DMS114 treated with DMSO at 0.1 percent for 48 hours (cell line): ENCODE results near the gene IFNA10.
"Not testable (repeated sequence)": the region's sequence is repeated elsewhere in the genome, so short reads cannot be mapped to it uniquely, and the experiment has no call there.

Source experiments
- DNase-seq: peaks from one replicate; lab custom pipeline; 2025; ENCODE audit not compliant: unreplicated experiment; lab: John Stamatoyannopoulos, UW

The IFNA10 gene

DNA sequence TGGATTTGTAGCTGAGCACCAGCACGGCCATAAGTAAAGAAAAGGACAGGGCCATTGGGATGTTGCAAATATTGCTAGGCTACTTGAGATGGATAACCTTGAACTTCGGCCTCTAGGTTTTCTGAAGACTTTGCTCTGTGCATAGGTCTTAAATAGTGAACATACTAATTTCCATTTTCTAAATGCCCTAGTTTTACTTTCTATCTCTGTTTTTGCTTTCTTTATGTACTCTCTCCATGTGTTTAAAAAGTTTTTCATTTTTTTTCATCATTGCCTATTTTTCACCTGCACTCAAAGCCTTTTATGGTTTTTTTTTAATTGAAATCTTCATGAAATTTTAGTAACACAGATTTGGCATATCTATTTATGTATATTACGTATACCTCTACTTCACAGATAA lies at the start of gene IFNA10:
Gene IFNA10 (minus strand): TSS at position 101 of the 400 bp plus-strand sequence. CDS start 46 bp downstream, at position 55.
- not testable (repeated sequence) for DNase-seq

DNA sequence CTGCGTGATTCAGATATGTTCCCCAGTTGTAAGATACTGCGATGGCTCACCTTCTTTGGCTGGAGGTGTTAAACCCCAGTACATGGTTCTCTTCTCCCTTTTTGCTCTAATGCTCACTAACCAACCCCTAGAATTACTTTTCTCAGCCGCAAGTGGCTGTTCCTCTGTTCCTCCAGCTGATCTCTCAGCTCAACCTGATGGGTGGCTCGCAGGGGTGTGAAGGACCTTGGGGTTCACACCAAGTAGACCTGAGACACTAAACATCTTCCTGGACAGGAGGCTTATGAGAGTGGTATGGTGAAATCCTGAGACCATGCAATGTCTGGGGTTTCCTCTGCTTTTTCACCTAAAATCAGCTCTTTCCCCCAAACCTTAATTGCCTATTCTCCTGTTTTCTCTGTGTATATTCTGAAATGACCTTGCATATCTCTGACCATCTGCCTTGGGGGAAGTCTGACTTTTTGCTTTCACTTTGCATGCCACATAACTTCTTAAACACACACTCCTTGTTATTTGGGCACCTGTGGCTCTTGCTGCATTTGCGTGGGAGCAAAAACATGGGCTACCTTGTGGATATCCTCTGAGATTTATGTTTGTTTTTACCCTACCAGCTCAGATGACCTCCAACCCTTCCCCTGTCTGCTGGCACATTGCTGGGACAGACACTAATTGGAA lies 48.7 kb upstream of the IFNA10 start:
- no peak for DNase-seq

DNA sequence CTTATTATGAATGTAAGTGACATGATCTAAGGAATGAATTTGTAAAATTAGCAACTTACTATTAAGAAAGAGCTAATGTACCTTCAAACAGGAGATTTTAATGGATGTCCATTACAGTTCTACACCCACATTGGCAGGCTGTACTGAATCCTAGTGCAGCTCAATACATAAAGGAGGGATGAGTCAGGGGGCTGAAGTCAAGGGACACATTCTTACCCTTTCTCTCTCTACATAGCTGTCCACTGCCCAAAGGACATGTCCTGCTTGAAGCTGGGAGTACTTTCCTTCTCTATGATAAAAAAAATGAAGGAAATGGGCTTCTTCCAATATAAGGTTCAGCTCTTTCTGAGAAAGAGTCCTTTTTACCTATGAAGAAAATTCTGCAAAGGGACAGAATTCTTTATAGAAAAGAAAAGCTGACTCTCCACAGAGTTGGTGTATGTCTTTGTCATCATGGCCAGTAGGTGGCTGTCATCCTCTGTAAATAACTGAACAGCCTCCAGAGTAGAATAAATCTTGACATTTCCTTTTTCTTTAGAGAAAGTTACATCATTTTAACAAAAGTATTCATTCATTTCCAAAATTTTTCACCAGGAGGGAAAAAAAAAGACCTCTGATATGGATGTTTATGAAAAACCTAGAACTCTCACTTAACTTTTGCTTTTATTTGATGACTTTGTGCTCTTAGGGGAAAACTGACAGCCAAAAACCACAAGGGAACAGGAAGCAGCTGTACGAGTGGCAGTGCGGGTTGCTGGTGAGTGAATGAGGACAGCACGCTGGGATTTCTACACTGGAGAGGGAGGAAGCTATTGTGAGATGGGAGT lies 46.0 kb upstream of the IFNA10 start:
- peak; percentile 14 for DNase-seq

DNA sequence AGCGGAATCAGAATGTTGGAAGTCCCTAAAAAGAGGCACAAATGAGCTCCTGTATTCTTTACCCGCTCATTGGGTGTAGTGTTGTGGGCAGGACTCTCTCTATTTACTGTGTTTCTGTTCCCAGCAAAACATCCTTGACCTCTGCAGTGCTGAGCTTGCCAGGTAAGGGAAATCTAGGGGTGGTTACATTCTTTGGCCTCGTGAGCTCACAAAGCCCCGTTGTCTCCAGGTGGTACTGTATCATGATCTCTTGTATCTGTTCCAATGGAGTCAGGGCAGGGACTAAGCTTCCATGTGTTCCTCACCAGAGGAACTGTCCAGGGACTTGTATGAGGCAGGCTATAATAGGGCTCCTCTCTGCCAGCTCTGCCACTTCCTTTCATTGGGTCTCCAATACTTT lies 44.7 kb upstream of the IFNA10 start:
- DNase-seq = no peak

DNA sequence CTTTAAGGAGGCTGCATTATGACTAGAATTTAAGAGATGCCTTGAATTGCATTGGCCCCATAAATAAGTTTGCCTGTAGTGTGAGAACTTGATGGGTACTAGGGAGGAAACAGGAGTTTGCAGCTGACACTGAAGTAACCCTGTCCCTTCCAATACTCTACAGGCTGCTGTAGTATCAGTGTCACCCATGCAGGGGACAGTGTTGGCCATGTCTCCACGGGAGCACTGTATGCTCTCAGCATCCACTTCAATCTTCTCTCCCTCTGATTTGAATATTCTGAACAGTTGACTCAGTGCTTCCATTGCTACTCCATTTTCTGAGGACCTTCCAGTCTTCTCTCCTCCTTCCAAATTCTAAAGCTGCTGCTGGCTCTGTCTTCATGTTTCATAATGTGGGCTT lies 44.2 kb upstream of the IFNA10 start:
- no peak for DNase-seq

DNA sequence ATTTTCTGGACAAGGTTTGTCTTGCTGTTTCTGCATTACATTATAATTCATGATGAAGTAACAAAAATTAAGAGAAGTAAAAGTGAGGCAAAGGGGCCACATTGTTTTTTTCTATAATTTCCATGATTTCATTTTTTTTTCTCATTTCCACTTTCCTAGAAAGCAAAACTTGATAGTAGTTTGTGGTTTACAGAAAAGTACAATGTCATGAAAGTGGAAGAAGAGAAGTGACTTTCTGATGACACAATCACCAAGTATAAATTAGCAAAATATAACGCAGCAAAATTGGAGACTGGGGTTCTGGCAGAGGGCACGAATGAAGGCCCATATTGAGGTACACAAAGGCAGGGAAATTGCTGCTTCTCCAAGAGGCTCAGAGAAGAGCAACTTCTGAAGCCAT lies 37.9 kb upstream of the IFNA10 start:
- no peak for DNase-seq

DNA sequence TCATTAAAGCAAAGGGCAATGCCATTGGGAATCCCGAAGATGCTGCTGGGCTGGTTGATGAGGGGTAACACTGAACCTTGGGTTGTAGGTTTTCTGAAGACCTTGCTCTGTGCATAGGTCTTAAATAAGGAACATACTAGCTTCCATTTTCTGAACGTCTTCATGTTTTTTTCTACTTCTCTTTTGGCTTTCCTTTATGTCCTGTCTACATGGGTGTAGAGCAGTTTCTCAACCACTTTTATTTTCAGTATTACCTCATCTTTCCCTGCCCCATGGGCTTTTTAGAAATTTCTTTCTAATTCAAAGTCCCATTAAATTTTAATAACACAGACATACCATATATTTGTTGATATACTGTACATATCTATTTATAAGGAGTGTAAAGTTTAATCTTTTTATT lies 33.0 kb upstream of the IFNA10 start, which contains the start of gene IFNA14:
Gene IFNA14 (minus strand): TSS at position 95 of the 400 bp plus-strand sequence. CDS start 70 bp downstream, at position 25.
- DNase-seq = no peak

DNA sequence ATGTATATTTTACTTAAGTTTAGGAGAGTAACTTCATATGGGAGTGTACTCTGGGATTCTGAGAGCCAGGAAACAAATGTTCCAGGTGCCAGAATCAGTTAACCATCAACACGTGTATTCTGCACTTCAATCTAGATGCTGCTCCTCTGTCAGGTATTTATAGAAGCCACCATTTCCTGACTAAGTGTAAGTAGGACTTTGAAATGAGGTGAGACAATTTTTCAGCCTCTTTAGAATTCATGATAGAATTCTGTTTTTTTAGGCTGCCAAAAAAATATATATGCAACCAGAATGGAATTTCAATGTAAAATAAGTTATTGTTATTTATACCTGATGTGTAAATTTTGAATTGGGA lies 29.4 kb upstream of the IFNA10 start:
- not testable (repeated sequence) for DNase-seq

DNA sequence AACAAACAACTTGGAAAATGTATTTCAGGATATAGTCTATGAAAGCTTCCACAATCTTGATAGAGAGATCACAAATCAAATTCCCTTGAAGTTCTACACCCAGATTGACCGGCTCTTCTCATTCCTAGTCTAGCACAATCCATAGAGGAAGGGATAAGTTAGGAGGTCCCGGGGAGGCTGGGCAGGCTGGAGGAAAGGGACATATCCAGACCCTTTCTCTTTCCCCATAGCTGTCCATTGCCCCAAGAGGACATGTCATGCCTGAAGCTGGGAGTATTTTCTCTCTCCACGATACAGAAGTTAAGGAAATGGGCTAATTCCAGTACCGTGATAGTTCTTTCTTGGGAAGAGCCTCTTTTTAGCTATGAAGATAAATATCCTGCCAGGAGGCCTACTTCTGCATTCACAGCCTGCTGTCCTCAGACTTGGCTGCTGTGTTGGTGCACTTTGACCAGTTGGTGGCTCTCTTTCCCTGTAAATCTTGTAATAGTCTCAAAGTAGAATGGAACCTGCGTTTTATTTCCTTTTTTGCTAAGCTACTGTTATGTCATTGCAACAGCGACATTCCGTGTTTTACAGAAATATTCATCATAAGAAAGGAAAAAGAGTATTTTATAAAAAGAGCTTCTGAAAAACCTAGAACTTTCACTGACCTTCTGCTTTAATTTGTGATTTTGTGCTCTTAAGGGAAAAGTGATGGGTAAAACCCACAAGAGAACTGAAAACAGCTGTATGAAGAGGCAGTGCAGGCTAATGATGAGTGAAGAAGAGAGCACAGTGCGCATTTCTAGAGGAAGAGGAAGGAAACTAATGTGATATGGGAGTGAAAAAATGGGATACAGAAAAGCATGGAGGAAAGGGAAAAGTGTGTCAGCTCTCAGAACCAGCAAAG lies 28.8 kb upstream of the IFNA10 start:
- peak; percentile 21 for DNase-seq

DNA sequence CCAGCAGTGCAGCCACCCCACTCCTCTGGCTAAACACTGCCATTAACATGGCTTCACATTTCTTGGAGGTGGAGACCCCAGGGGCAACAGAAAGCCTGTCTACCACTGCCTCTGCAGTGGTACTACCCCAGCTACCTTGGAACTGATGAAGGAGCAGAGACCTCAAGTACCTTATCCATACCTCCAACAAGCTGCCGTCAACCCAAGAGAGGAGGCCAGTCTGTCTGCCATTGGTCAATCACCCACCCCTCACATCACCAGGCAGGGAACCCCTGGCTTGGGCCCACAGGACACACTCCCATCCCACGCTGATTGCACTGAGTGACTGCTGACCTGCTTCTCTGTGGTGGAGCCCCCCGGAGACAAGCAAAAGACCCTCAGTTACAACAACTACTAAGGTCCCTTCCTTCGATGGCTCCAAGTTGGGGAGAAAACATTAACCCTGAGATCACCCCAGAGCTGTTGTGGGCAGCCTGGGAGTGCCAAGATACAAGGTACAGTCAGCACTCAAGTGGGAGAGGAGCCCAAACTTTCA lies 27.3 kb upstream of the IFNA10 start:
- DNase-seq = no peak

DNA sequence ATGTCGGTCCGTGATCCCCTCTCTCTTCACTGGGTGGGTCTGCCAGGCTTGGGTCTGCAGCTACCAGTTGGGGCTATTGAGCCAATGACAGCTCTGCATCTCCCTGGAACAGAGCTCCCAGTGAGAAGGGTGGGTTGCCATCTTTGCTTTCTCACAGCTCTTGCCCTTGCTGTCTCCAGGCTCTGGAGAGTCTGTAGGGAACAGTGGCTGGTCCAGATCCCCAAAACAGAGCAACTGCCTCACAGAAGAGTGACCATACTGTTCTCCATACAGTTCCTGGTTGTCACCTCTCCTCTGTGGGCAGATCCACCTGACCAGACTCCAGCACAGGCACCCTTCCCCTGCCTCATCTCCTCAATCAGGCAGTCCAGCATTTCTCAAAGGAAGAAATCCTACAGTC lies 26.3 kb upstream of the IFNA10 start:
- DNase-seq = no peak

DNA sequence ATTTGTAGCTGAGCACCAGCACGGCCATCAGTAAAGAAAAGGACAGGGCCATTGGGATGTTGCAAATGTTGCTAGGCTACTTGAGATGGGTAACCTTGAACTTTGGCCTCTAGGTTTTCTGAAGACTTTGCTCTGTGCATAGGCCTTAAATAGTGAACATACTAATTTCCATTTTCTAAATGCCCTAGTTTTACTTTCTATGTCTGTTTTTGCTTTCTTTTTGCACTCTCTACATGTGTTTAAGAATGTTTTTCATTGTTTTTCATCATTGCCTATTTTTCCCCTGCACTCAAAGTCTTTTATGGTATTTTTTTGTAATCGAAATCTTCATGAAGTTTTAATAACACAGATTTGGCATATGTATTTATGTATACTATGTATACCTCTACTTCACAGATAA lies 21.2 kb upstream of the IFNA10 start, which contains the start of gene IFNA17:
Gene IFNA17 (minus strand): TSS at position 101 of the 400 bp plus-strand sequence. CDS start 49 bp downstream, at position 52.
- no peak for DNase-seq

DNA sequence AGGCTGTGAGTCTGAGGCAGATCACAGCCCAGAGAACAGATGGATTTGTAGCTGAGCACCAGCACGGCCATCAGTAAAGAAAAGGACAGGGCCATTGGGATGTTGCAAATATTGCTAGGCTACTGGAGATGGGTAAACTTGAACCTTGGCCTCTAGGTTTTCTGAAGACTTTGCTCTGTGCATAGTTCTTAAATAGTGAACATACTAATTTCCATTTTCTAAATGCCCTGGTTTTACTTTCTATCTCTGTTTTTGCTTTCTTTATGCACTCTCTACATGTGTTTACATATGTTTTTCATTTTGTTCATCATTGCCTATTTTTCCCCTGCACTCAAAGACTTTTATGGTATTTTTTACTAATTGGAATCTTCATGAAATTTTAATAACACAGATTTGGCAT lies 10.3 kb upstream of the IFNA10 start, which contains the start of gene IFNA16:
Gene IFNA16 (minus strand): TSS at position 101 of the 400 bp plus-strand sequence. CDS start 6 bp downstream, at position 95.
- DNase-seq = not testable (repeated sequence)

DNA sequence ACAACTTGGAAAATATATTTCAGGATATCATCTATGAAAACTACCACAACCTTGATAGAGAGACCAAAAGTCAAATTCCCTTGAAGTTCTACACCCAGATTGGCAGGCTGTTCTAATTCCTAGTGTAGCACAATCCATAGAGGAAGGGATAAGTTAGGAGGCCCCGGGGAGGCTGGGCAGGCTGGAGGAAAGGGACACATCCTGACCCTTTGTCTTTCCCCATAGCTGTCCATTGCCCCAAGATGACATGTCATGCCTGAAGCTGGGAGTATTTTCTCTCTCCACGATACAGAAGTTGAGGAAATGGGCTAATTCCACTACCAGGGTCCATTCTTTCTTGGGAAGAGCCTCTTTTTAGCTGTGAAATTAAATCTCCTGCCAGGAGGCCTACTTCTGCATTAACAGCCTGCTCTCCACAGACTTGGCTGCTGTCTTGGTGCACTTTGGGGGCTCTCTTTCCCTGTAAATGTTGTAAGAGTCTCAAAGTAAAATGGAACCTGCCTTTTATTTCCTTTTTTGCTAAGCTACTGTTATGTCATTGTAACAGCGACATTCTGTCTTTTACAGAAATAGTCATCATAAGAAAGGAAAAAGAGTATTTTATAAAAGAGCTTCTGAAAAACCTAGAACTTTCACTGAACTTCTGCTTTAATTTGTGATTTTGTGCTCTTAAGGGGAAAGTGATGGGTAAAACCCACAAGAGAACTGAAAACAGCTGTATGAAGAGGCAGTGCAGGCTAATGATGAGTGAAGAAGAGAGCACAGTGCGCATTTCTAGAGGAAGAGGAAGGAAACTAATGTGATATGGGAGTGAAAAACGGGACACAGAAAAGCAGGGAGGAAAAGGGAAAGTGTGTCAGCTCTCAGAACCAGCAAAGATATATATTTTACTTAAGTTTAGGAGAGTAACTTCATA lies 6.7 kb upstream of the IFNA10 start:
- DNase-seq = not testable (repeated sequence)

DNA sequence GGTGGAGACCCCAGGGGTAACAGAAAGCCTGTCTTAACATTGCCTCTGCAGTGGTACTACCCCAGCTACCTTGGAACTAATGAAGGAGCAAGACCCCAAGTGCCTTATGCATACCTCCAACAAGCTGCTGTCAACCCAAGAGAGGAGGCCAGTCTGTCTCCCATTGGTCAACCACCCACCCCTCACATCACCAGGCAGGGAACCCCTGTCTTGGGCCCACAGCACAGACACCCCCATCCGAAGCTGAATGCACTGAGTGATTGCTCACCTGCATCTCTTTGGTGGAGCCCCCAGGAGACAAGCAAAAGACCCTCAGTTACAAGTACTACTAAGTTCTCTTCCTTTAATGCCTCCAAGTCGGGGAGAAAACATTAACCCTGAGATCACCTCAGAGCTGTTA lies 5.2 kb upstream of the IFNA10 start:
- not testable (repeated sequence) for DNase-seq

DNA sequence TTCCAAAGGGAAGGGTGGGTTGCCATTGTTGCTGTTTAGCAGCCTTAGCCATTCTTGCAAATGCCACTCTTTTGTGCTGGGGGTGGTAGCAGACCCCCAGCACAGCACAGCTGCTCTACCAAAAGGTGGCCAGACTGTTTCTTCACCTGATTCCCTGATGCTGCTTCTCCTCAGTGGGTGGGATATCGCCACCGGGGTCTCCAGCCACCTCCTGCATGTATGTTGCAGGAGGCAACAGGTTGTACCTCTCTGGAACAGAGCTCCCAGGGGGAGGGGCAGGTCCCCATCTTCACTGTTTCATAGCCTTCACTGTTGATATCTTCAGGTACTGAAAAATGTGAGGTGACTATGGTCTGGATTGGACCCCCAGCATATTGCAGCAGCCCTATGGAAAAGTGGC lies 3.8 kb upstream of the IFNA10 start:
- not testable (repeated sequence) for DNase-seq

DNA sequence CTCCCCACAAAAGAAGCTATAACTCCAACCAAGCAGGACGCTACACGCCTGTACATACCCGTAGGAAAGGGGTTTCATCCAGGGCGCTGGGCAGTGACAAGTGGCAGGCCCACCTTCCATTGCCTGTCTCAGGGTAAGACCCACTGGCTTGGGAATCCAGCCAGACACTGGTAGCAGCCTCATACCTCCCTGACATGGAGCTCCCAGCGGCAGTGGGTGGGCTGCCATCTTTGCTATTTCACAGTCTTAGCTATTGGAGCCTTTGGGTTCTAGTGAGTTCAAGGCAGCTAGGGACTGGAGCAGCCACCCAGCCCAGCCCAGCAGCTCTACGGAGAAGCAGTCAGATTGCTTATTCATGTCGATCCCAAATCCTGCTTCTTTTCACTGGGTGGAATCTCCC lies 3.4 kb upstream of the IFNA10 start:
- DNase-seq = no peak

DNA sequence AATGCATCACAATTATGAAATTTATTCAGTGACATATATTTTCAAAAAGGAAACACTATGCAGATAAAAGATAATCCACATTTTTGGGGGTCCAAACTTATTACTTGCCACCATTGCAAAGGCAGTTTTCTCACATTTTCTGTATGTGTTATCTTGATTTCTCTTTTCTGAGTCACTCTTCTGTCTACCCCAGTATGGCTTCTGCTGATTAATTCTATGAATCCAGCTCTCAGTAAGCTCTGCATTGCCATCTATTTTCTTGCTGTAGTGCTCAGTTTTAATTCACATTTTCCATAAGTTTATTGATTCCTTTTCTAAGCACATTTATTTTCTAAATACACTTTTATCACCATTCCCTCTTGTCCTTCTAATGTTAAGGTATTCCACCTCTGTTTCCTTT lies 1.7 kb downstream of the IFNA10 start:
- DNase-seq = no peak

DNA sequence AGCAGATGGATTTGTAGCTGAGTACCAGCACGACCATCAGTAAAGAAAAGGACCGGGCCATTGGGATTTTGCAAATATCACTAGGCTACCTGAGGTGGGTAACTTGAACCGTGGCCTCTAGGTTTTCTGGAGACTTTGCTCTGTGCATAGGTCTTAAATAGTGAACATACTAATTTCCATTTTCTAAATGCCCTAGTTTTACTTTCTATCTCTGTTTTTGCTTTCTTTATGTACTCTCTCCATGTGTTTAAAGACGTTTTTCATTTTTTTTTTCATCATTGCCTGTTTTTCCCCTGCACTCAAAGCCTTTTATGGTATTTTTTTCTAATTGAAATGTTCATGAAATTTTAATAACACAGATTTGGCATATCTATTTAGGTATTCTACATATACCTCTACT lies 4.8 kb downstream of the IFNA10 start, which contains the start of gene IFNA7:
Gene IFNA7 (minus strand): TSS at position 101 of the 400 bp plus-strand sequence. CDS start 40 bp downstream, at position 61.
- not testable (repeated sequence) for DNase-seq
